Measurements from ENCODE around the gene RUFY2. TPM values are rescaled to one million over a fixed set of nuclear protein-coding genes. Genes with fewer than 3 reads are reported as not detected.
"Not testable (repeated sequence)": the region's sequence is repeated elsewhere in the genome, so short reads cannot be mapped to it uniquely, and the experiment has no call there.

The RUFY2 gene
- total RNA-seq, 1 donor from 2014 or later, result 113 TPM

DNA sequence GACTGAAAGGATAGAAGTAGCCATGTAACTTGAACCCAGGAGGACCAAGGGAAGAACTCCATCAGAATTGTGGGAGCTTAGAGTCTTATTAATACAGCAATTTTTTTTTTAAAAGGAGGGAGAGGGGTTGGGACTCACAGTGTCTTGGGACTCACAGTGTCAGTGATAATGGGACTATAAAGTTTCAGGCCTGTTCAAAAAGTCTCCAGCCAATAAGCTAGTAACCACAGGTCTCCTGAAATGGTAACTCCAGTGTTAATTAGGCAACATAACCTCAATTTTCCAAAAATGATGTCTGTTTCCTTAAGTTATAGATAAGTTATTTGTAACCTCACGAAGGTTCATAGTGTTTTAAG lies 77.6 kb downstream of the RUFY2 start:
- FAIRE-seq, result no peak
- no peak for DNase-seq (ENCODE audit: low spot score in 2 of 2)

DNA sequence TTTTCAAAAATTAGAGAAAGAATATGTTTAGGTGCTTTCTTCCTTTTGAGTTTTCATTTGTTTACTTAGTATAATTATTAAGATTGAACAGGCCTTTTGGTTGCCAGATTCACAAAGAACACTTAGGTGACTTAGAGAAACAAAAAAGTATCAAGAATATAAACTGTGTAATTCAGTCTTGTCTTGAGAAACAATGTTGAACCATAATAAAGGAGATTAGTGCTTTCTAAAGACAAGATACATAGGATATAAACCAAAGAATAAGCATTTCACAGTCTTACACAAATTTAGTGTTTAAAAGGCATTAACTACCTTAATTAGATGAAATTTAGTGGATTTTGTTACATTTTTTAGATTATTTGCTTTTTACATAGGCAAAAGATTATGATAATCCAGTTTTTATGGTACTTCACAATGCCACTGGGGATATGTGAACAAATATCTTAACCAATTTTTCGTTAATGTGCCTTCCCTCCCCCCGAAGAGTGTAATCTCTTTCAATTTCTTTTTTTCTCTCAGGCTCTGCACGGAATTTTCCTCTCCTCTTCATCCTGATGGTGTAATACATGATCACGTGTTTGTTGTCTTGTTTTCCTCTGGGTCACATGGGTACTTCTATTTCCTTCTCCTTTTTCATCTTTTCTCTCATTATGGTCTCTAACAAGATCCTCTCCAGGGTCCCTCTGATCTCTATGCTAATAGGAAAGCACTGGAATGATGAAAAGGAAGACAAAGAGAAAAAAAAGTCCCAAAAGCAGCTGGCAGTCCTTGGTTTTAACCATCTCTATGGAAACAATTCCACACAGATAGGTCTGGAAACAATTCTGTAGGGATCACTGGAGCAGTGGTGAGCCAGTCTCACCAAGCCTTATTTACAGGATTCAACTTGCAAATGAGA lies 78.9 kb downstream of the RUFY2 start:
- FAIRE-seq (no peak), DNase-seq (ENCODE audit: low spot score in 2 of 2) (peak; percentile 46 to 62)

GRCh38 chr10:68324396-68324795 lies 82.7 kb downstream of the RUFY2 start:
- DNase-seq (ENCODE audit: low spot score in 2 of 2); FAIRE-seq: not testable (repeated sequence)

GRCh38 chr10:68318331-68319059 lies 88.6 kb downstream of the RUFY2 start:
- FAIRE-seq, result no peak
- no peak for DNase-seq (ENCODE audit: low spot score in 2 of 2)

GRCh38 chr10:68315582-68315981 lies 91.5 kb downstream of the RUFY2 start:
- no peak for FAIRE-seq
- no peak for DNase-seq (ENCODE audit: low spot score in 2 of 2)

- DNase-seq (ENCODE audit: low spot score in 2 of 2); FAIRE-seq: not testable (repeated sequence)
These were observed 92.1 kb downstream of the RUFY2 start for GRCh38 chr10:68314930-68315329.

DNA sequence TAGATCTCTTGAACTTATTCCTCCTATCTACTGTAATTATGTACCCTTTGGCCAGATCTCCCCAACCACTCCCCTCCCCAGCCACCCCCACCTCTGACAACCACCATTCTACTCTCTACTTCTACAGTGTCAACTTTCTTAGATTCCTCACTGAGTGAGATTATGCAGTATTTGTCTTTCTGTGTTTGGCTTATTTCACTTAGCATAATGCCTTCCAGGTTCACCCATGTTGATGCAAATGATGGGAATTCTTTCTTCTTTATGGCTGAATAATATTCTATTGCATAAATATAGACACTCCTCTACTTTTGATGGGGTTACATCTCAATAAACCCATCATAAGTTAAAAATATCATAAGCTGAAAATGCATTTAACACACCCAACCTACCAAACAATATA lies 96.5 kb downstream of the RUFY2 start:
- no peak for FAIRE-seq
- DNase-seq (ENCODE audit: low spot score in 2 of 2), result no peak

GRCh38 chr10:68305854-68306253 lies 101.2 kb downstream of the RUFY2 start:
- peak; percentile 10 for FAIRE-seq

GRCh38 chr10:68303849-68304412 lies 103.1 kb downstream of the RUFY2 start:
- FAIRE-seq, result no peak

More at GRCh38 chr10:68305854-68306253, 101.2 kb downstream of the RUFY2 start:
- no peak for DNase-seq (ENCODE audit: low spot score in 2 of 2)

GRCh38 chr10:68302871-68303270 lies 104.2 kb downstream of the RUFY2 start:
- FAIRE-seq, result no peak
- no peak for DNase-seq (ENCODE audit: low spot score in 2 of 2)

More at GRCh38 chr10:68303849-68304412, 103.1 kb downstream of the RUFY2 start:
- no peak for DNase-seq (ENCODE audit: low spot score in 2 of 2)

DNA sequence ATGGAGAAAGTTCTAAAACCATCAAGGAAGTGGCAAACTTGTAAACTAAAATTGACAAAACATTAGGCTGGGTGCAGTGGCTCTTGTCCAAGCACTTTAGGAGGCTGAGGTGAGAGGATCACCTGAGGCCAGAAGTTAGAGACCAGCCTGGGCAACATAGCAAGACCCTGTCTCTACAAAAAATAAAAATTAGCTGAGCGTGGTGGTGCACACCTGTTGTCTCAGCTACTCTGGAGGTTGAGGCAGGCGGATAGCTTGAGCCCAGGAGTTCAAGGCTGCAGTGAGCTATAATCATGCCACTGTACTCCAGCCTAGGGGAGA lies 104.6 kb downstream of the RUFY2 start:
- FAIRE-seq, result no peak
- DNase-seq (ENCODE audit: low spot score in 2 of 2), result no peak

GRCh38 chr10:68301790-68302502 lies 105.1 kb downstream of the RUFY2 start:
- FAIRE-seq, result no peak

GRCh38 chr10:68301301-68301700 lies 105.8 kb downstream of the RUFY2 start:
- no peak for DNase-seq (ENCODE audit: low spot score in 2 of 2)
- FAIRE-seq, result no peak

More at GRCh38 chr10:68301790-68302502, 105.1 kb downstream of the RUFY2 start:
- peak in 1 of 2 donors; percentile 35 for DNase-seq (ENCODE audit: low spot score in 2 of 2)

DNA sequence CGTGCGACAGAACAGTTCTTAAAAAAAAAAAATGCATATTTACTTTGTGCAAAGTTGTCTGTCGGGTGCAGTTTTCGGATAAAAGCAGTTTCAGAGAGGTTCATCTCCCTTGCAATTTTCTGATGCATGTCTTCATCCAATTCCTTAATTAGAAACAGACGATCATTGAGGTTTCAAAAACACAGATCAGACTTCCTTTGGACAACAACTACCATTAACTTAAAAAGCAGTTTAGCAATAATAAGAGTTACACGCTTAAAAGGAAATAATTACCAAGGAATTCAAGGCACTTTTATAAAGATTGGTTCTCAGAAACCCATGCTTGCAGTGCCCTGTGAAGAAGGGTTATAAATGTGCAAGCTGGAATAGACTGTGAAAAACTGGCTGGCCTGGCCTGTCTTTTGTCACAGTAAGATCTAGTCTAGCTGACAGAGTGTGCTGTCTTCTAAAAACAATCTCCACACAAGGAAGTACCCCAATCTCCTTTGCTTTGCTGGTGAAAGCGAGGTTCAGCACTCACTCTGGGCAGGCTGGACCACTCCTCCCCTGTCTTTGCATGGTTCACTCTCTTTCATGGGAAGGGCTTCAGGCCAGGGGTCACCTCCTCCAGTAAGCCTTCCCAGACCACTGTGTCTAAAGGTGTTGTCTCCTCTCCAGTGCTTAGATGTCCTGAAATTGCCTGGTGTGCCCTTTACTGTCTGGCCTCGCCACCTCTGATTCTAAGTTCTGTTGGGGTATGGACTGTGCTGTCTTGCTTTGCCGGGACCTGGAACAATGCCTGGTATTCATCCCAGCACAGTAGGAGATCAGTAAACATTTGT lies 110.0 kb downstream of the RUFY2 start:
- no peak for DNase-seq (ENCODE audit: low spot score in 2 of 2)
- FAIRE-seq, result no peak

Other genes with a start within 250 kb of the RUFY2 start
- gene ATOH7, start 175.2 kb downstream of the RUFY2 start, total RNA-seq, result 0.41 TPM
- 40.4 TPM for gene HNRNPH3, start 75.2 kb downstream of the RUFY2 start, total RNA-seq
- gene PBLD, start 74.3 kb downstream of the RUFY2 start, total RNA-seq, result 8.6 TPM
- 39.1 TPM for gene DNA2, start 64.7 kb upstream of the RUFY2 start, total RNA-seq
- gene SLC25A16, start 120.2 kb upstream of the RUFY2 start, total RNA-seq, result 45.7 TPM
- 39.9 TPM for gene TET1, start 153.1 kb upstream of the RUFY2 start, total RNA-seq